CD14-positive monocyte (primary cell): ENCODE results near the gene SLC12A8. TPM values are rescaled to one million over a fixed set of nuclear protein-coding genes. Genes with fewer than 3 reads are reported as not detected.

Experiments
- DNase-seq, 3 donors: peaks; one replicate each; pipeline ENCODE4 v3.0.0-alpha.2; 2011 to 2022
- H2AFZ ChIP-seq: 2 replicates; pipeline ENCODE4 v1.6.0; 2012; ENCODE audit warnings: mild to moderate bottlenecking, low read depth, low read length, inconsistent platforms; ENCODE audit not compliant: insufficient read depth, poor library complexity, severe bottlenecking
- H3K27ac ChIP-seq, 2 donors: 1 replicate in 1 of 2; 2 replicates in 1 of 2; pipeline ENCODE4 v1.5.1; 2012 to 2013; ENCODE audit warnings: low read length in 2 of 2, control low read depth in 1 of 2, inconsistent platforms in 1 of 2, low read depth in 1 of 2, mild to moderate bottlenecking in 1 of 2
- H3K27me3 ChIP-seq, 2 donors: one replicate each; pipeline versions ENCODE4 v1.6.0 to v1.6.1; 2011 to 2013; ENCODE audit warnings: low read length in 2 of 2; ENCODE audit not compliant: control insufficient read depth in 2 of 2, insufficient read depth in 2 of 2
- H3K36me3 ChIP-seq, 2 donors: replicated peaks in 1 of 2; 1 replicate in 1 of 2; 2 replicates in 1 of 2; pipeline versions ENCODE4 v1.5.1 to v1.6.1; 2012 to 2013; ENCODE audit warnings: low read length in 2 of 2, control low read depth in 1 of 2, inconsistent platforms in 1 of 2, mild to moderate bottlenecking in 1 of 2; ENCODE audit not compliant: insufficient read depth in 2 of 2, control insufficient read depth in 1 of 2
- H3K4me1 ChIP-seq, 2 donors: 1 replicate in 1 of 2; 2 replicates in 1 of 2; pipeline versions ENCODE4 v1.5.1 to v1.6.1; 2012 to 2013; ENCODE audit warnings: low read length in 2 of 2, control low read depth in 1 of 2, inconsistent platforms in 1 of 2, mild to moderate bottlenecking in 1 of 2, moderate library complexity in 1 of 2; ENCODE audit not compliant: insufficient read depth in 2 of 2, control insufficient read depth in 1 of 2
- H3K4me2 ChIP-seq: replicated peaks from 2 replicates; pipeline ENCODE3; 2012; ENCODE audit warnings: low read length, moderate library complexity, mild to moderate bottlenecking; ENCODE audit not compliant: poor library complexity, severe bottlenecking; ENCODE audit errors: extremely low read depth
- H3K4me3 ChIP-seq, 3 experiments: fragments of 200-600 bp in 1 of 3; sonication (generic) in 1 of 3; replicated peaks in 1 of 3; 1 replicate in 2 of 3; 2 replicates in 1 of 3; pipeline ENCODE4 v1.5.1; 2011 to 2013; ENCODE audit warnings: low read length in 3 of 3, mild to moderate bottlenecking in 3 of 3, control low read depth in 2 of 3, low read depth in 2 of 3, inconsistent platforms in 1 of 3, moderate library complexity in 1 of 3
- H3K79me2 ChIP-seq: 2 replicates; pipeline ENCODE4 v1.6.0; 2012; ENCODE audit warnings: mild to moderate bottlenecking, control low read depth, inconsistent platforms, low read length, moderate library complexity; ENCODE audit not compliant: insufficient read depth
- H3K9ac ChIP-seq: 2 replicates; pipeline ENCODE4 v1.6.0; 2017; ENCODE audit warnings: low read length, mild to moderate bottlenecking; ENCODE audit not compliant: insufficient read depth, poor library complexity, severe bottlenecking
- H3K9me3 ChIP-seq, 2 donors: replicated peaks in 1 of 2; 1 replicate in 1 of 2; 2 replicates in 1 of 2; pipeline versions ENCODE4 v1.5.1 to v1.6.1; 2012 to 2013; ENCODE audit warnings: low read length in 2 of 2, control low read depth in 1 of 2; ENCODE audit not compliant: control insufficient read depth in 1 of 2, insufficient read depth in 1 of 2
- H4K20me1 ChIP-seq: 2 replicates; pipeline ENCODE4 v1.6.0; 2012; ENCODE audit warnings: mild to moderate bottlenecking, low read length, control low read depth, moderate library complexity; ENCODE audit not compliant: insufficient read depth
- H3K27ac Mint-ChIP-seq, 7 donors: one replicate each; pipeline ENCODE4 v1.8.0; 2020; ENCODE audit warnings: mild to moderate bottlenecking in 7 of 7, mixed read lengths in 7 of 7, moderate library complexity in 6 of 7, inconsistent platforms in 2 of 7
- H3K27me3 Mint-ChIP-seq, 3 donors: one replicate each; pipeline ENCODE4 v1.8.0; 2021 to 2022; ENCODE audit warnings: low read depth in 3 of 3, mild to moderate bottlenecking in 3 of 3, mixed read lengths in 3 of 3, moderate library complexity in 3 of 3, inconsistent platforms in 1 of 3
- H3K36me3 Mint-ChIP-seq, 2 donors: one replicate each; pipeline ENCODE4 v1.8.0; 2020; ENCODE audit warnings: mixed read lengths in 2 of 2, inconsistent platforms in 1 of 2, mild to moderate bottlenecking in 1 of 2
- H3K4me1 Mint-ChIP-seq: one replicate; pipeline ENCODE4 v1.8.0; 2020; ENCODE audit warnings: mild to moderate bottlenecking, mixed read lengths
- H3K4me3 Mint-ChIP-seq, 2 donors: one replicate each; pipeline ENCODE4 v1.8.0; 2020; ENCODE audit warnings: mild to moderate bottlenecking in 2 of 2, mixed read lengths in 2 of 2, moderate library complexity in 1 of 2
- H3K9me3 Mint-ChIP-seq, 7 donors: one replicate each; pipeline ENCODE4 v1.8.0; 2020 to 2022; ENCODE audit warnings: mixed read lengths in 7 of 7, mild to moderate bottlenecking in 6 of 7, moderate library complexity in 6 of 7, inconsistent platforms in 2 of 7
- CTCF ChIP-seq: fragments of 200-600 bp; IDR thresholded peaks from one replicate; pipeline ENCODE4 v1.8.0; 2022; ENCODE audit warnings: antibody characterized with exemption, mild to moderate bottlenecking
- WGBS: methylation state at CpG from one replicate; pipeline ENCODE4 v1.1.5; 2013; ENCODE audit warnings: missing lambda C conversion rate; ENCODE audit not compliant: insufficient coverage; 5-methylcytosine and 5-hydroxymethylcytosine counted together
- intact Hi-C, 2 donors: fragments of 100-400 bp; cut with micrococcal nuclease; formaldehyde crosslinking; loops; one replicate each; pipeline versions ENCODE4 v1.15.0 to v1.15.1; 2023
- polyA plus RNA-seq, 3 donors: library from polyadenylated mRNA; depleted of rRNA in 1 of 3; unstranded in 2 of 3; stranded (reverse) in 1 of 3; fragments of 300-500 nt in 2 of 3; fragments of >200 nt in 1 of 3; fragmentation: Illumina TruSeq in 2 of 3; gene quantifications; 1 replicate in 2 of 3; 2 replicates in 1 of 3; pipeline ENCODE4 v1.2.3, GENCODE V29; 2012 to 2021

The SLC12A8 gene
- polyA plus RNA-seq, 3 donors: 0.23 to 0.46 (median 0.35) TPM

GRCh38 chr3:125213364-125213755 lies 812 bp upstream of the SLC12A8 start:
- Mint-ChIP-seq H3K9me3 (peaks cover 0 to 9% (median 2%) of the 10 kb centered on the region in 7 donors), H3K4me1 (peaks cover 13% of the 10 kb centered on the region), H3K27me3 (peaks cover 56 to 77% (median 62%) of the 10 kb centered on the region in 3 donors), H3K27ac (no peak overlapping the region), H3K36me3 (peaks cover 0 to 2% of the 10 kb centered on the region in 2 donors), H3K4me3 (peak overlapping the region in 1 of 2 donors; percentile 68)
- no peaks in the 10 kb centered on the region for H3K79me2 ChIP-seq
- no peak for DNase-seq
- H3K4me2 ChIP-seq: no peak overlapping the region
- no peak overlapping the region for H3K4me3 ChIP-seq
- WGBS: 100% methylated on average over 3 of the region's 4 CpGs
- H4K20me1 ChIP-seq: no peaks in the 10 kb centered on the region
- H3K9me3 ChIP-seq: peaks cover 0 to 5% of the 10 kb centered on the region in 2 donors
- H3K9ac ChIP-seq: no peak overlapping the region
- H3K36me3 ChIP-seq: no peaks in the 10 kb centered on the region
- TF ChIP-seq CTCF: no peak
- peaks cover 54 to 59% of the 10 kb centered on the region in 2 donors for H3K27me3 ChIP-seq
- peaks cover 0 to 8% of the 10 kb centered on the region in 2 donors for H3K4me1 ChIP-seq
- intact Hi-C loops: no loop called here
- no peak overlapping the region for H3K27ac ChIP-seq
- H2AFZ ChIP-seq: no peak overlapping the region

DNA sequence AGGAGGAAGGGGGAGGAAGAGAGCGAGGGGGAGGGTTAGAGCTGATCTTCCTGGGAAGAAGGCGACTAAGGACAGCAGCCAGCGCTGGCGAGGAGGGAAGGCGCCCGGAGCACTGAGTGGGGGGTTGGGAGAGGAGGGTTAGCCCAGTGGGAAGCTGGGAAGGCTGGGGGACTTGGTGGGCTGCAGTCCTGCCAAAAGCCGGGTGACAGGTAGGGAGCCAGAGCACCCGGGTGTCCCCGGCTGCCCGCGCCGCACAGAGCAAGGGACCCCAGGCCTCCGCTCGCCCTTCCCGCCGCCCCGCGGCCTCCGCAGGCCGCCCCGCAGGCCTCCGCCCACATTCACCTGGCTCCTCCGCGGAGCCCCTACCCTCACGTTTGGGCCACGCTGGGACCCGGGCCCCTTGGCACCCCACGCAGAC lies 448 bp downstream of the SLC12A8 start:
- no peaks in the 10 kb centered on the region for H4K20me1 ChIP-seq
- H3K4me1 Mint-ChIP-seq: peaks cover 13% of the 10 kb centered on the region
- H3K36me3 Mint-ChIP-seq: peaks cover 0 to 2% of the 10 kb centered on the region in 2 donors
- H3K27ac ChIP-seq: no peak overlapping the region
- H3K4me1 ChIP-seq: peaks cover 0 to 8% of the 10 kb centered on the region in 2 donors
- DNase-seq: no peak
- H3K36me3 ChIP-seq: no peaks in the 10 kb centered on the region
- no peak overlapping the region for H2AFZ ChIP-seq
- no peaks in the 10 kb centered on the region for H3K79me2 ChIP-seq
- WGBS: 3% methylated on average over 24 of the region's 28 CpGs
- H3K27me3 Mint-ChIP-seq: peaks cover 56 to 77% (median 62%) of the 10 kb centered on the region in 3 donors
- peak overlapping the region; percentile 50 for H3K4me2 ChIP-seq
- H3K9me3 ChIP-seq: peaks cover 0 to 5% of the 10 kb centered on the region in 2 donors
- TF ChIP-seq CTCF: no peak
- H3K27ac Mint-ChIP-seq: no peak overlapping the region
- no peak overlapping the region for H3K4me3 ChIP-seq
- H3K9ac ChIP-seq: no peak overlapping the region
- peaks cover 54 to 59% of the 10 kb centered on the region in 2 donors for H3K27me3 ChIP-seq
- intact Hi-C loops: no loop called here
- H3K9me3 Mint-ChIP-seq: peaks cover 0 to 9% (median 2%) of the 10 kb centered on the region in 7 donors
- H3K4me3 Mint-ChIP-seq: peak overlapping the region in 1 of 2 donors; percentile 82
